Fibroblast of the conjunctiva (primary cell): ENCODE data around the gene NALCN.

ENCODE experiments used
- DNase-seq: peaks from one replicate; pipeline ENCODE4 v3.0.0-alpha.2; 2010; ENCODE audit warnings: low read depth

The NALCN gene

GRCh38 chr13:101025925-101026324 lies 390.4 kb downstream of the NALCN start:
- no peak for DNase-seq

GRCh38 chr13:101025519-101025918 lies 390.8 kb downstream of the NALCN start:
- DNase-seq = no peak

- no peak for DNase-seq
Observed at GRCh38 chr13:101019126-101019525, 397.2 kb downstream of the NALCN start.

GRCh38 chr13:101018720-101019119 lies 397.6 kb downstream of the NALCN start:
- DNase-seq = no peak

- DNase-seq = no peak
Observed at GRCh38 chr13:101017123-101017872, 399.0 kb downstream of the NALCN start.

- no peak for DNase-seq
Observed at GRCh38 chr13:101016475-101016874, 399.8 kb downstream of the NALCN start.

GRCh38 chr13:101013245-101013644 lies 403.1 kb downstream of the NALCN start:
- DNase-seq = no peak

GRCh38 chr13:101010100-101010499 lies 406.2 kb downstream of the NALCN start:
- DNase-seq = no peak

GRCh38 chr13:101007245-101007644 lies 409.1 kb downstream of the NALCN start:
- no peak for DNase-seq
